HepG2 (cell line): ENCODE measurements around the gene SPAG5. TPM values are rescaled to one million over a fixed set of nuclear protein-coding genes. Genes with fewer than 3 reads are reported as not detected.

Experiments used
- ATAC-seq: fragments of 200-7000 bp; cut with Tn5 transposase; 3 replicates; pipeline ENCODE4 v1.9.1; 2020; ENCODE audit warnings: mild to moderate bottlenecking, moderate library complexity
- BruUV-seq: library from RNA; stranded (reverse); fragments of 400-500 nt; replicated peaks from 2 replicates; lab custom pipeline; 2021; lab: Mats Ljungman, UMichigan
- CTCF ChIA-PET: fragments of 300-600 bp; formaldehyde crosslinking; extraction: SDS; loops from one replicate; lab custom pipeline; 2021; ENCODE audit warnings: low total read pairs, inconsistent platforms, low intra/inter-chr PET ratio; lab: Yijun Ruan, JAX
- POLR2A ChIA-PET: fragments of 350-600 bp; sonication (Branson Sonifier 250); formaldehyde crosslinking; loops from one replicate; lab custom pipeline; 2020; ENCODE audit warnings: antibody characterized with exemption, inconsistent platforms; lab: Yijun Ruan, JAX
- DNase-seq: peaks from one replicate; pipeline ENCODE4 v3.0.0-alpha.2; 2015; ENCODE audit warnings: low spot score
- FAIRE-seq: peaks from 3 replicates; lab custom pipeline; 2011; peaks lifted over from hg19 to GRCh38; lab: Jason Lieb, UNC
- H2AFZ ChIP-seq: one replicate; pipeline ENCODE4 v1.6.1; 2011; ENCODE audit warnings: low read length, inconsistent platforms
- H3K27ac ChIP-seq: fragments of 300-600 bp; 3 replicates; pipeline ENCODE4 v1.8.0; 2011; ENCODE audit warnings: mixed run types, mild to moderate bottlenecking, mixed read lengths, low read length, inconsistent platforms; ENCODE audit not compliant: insufficient read depth; ENCODE audit errors: extremely low read length
- H3K27me3 ChIP-seq, 2 experiments: fragments of 200-600 bp in 1 of 2; 2 replicates in 1 of 2; 3 replicates in 1 of 2; pipeline versions ENCODE4 v1.6.0 to v1.8.0; 2011; ENCODE audit warnings: low read length in 2 of 2, mild to moderate bottlenecking in 2 of 2, moderate library complexity in 2 of 2, inconsistent platforms in 1 of 2; ENCODE audit not compliant: insufficient read depth in 2 of 2, control insufficient read depth in 1 of 2
- H3K36me3 ChIP-seq, 2 experiments: fragments of 200-600 bp in 1 of 2; replicated peaks in 1 of 2; 2 replicates in 1 of 2; 3 replicates in 1 of 2; pipeline versions ENCODE4 v1.5.1 to v1.8.0; 2011; ENCODE audit warnings: low read length in 2 of 2, inconsistent platforms in 1 of 2; ENCODE audit not compliant: insufficient read depth in 2 of 2, control insufficient read depth in 1 of 2
- H3K4me1 ChIP-seq: 2 replicates; pipeline ENCODE4 v1.5.1; 2012; ENCODE audit warnings: low read length, inconsistent platforms; ENCODE audit not compliant: insufficient read depth
- H3K4me2 ChIP-seq: 2 replicates; pipeline ENCODE4 v1.6.0; 2011; ENCODE audit warnings: low read depth, low read length, inconsistent platforms
- H3K4me3 ChIP-seq, 3 experiments: fragments of 200-600 bp in 1 of 3; sonication (generic), shearing (Covaris generic) in 1 of 3; replicated peaks in 1 of 3; 2 replicates each; pipeline ENCODE4 v1.5.1; 2011 to 2016; ENCODE audit warnings: low read length in 3 of 3, inconsistent platforms in 2 of 3, low read depth in 2 of 3, mild to moderate bottlenecking in 2 of 3, control low read depth in 1 of 3, mixed read lengths in 1 of 3; ENCODE audit not compliant: insufficient read depth in 1 of 3
- H3K79me2 ChIP-seq: one replicate; pipeline ENCODE4 v1.6.1; 2011; ENCODE audit warnings: low read length, inconsistent platforms; ENCODE audit not compliant: insufficient read depth
- H3K9ac ChIP-seq: 2 replicates; pipeline ENCODE4 v1.6.0; 2011; ENCODE audit warnings: mild to moderate bottlenecking, low read depth, low read length, inconsistent platforms; ENCODE audit not compliant: insufficient read depth
- H3K9me3 ChIP-seq: 2 replicates; pipeline ENCODE4 v1.5.1; 2012; ENCODE audit warnings: mild to moderate bottlenecking, low read length
- H4K20me1 ChIP-seq: 2 replicates; pipeline ENCODE4 v1.6.0; 2011; ENCODE audit warnings: inconsistent platforms, mild to moderate bottlenecking, low read length, moderate library complexity; ENCODE audit not compliant: insufficient read depth
- ATM ChIP-seq: fragments of 450-650 bp; IDR thresholded peaks from 2 replicates; pipeline ENCODE4 v1.7.1; 2017; ENCODE audit warnings: mild to moderate bottlenecking, borderline replicate concordance
- JARID2 ChIP-seq: sonication (generic); formaldehyde crosslinking; IDR thresholded peaks from 2 replicates; pipeline ENCODE4 v1.8.1; 2023; ENCODE audit warnings: missing genetic modification reagents, inconsistent platforms; ENCODE audit not compliant: insufficient replicate concordance
- NFYC ChIP-seq: IDR thresholded peaks from 2 replicates; pipeline ENCODE4 v1.6.1; 2016; ENCODE audit warnings: missing genetic modification reagents, missing compliant biosample characterization
- SMYD3 ChIP-seq: sonication (generic); formaldehyde crosslinking; IDR thresholded peaks from 2 replicates; pipeline ENCODE4 v1.8.1; 2023; ENCODE audit warnings: mild to moderate bottlenecking, missing genetic modification reagents
- ZNF432 ChIP-seq: sonication (generic); formaldehyde crosslinking; IDR thresholded peaks from 2 replicates; pipeline ENCODE4 v1.5.0; 2020; ENCODE audit warnings: missing genetic modification reagents, mild to moderate bottlenecking, borderline replicate concordance
- WGBS: methylation state at CpG from one replicate; pipeline ENCODE4 v1.1.6; 2017; ENCODE audit warnings: low lambda C conversion rate; 5-methylcytosine and 5-hydroxymethylcytosine counted together
- in situ Hi-C: cut with HindIII; loops from 2 replicates; pipeline ENCODE4 v1.10.0; 2017; ENCODE audit warnings: low pct_unique_long_range_greater_than_20kb; ENCODE audit not compliant: extremely low pct_ligation_motif_present
- intact Hi-C: fragments of 100-400 bp; cut with micrococcal nuclease; formaldehyde crosslinking; loops from one replicate; pipeline ENCODE4 v1.10.0; 2022; ENCODE audit not compliant: unreplicated experiment
- polyA plus RNA-seq, 8 experiments: library from polyadenylated mRNA; depleted of rRNA in 3 of 8; stranded (reverse) in 7 of 8; unstranded in 1 of 8; fragments of >200 nt; fragmentation: Illumina TruSeq in 4 of 8; extraction: Trizol in 4 of 8; gene quantifications; 2 replicates each; pipeline versions ENCODE4 v1.2.1 to v1.2.3, GENCODE V29; 2011 to 2016; ENCODE audit warnings: low read depth in 4 of 8, missing spikeins in 1 of 8, mixed read lengths in 1 of 8; ENCODE audit not compliant: insufficient read depth in 1 of 8
- total RNA-seq, 5 experiments: library from RNA; depleted of rRNA; stranded (reverse); fragments of >200 nt; fragmentation: Illumina TruSeq; extraction: Trizol; gene quantifications; 2 replicates each; pipeline ENCODE4 v1.2.3, GENCODE V29; 2016; ENCODE audit warnings: low read depth in 1 of 5
- TF ChIP-seq, protein P1 (sequence below), 2 experiments: fragments of 450-650 bp in 1 of 2; sonication (generic) in 1 of 2; formaldehyde crosslinking in 1 of 2; IDR thresholded peaks; 2 replicates each; pipeline versions ENCODE4 v1.6.1 to v1.8.0; 2016 to 2022; ENCODE audit warnings: antibody characterized with exemption in 1 of 2, mild to moderate bottlenecking in 1 of 2, missing genetic modification reagents in 1 of 2

The SPAG5 gene
- total and polyA plus RNA-seq, 2 of the 13 experiments (the other 11 are each of a cell fraction or from before 2014, with no cell fraction given): 41.4 to 98.0 TPM

DNA sequence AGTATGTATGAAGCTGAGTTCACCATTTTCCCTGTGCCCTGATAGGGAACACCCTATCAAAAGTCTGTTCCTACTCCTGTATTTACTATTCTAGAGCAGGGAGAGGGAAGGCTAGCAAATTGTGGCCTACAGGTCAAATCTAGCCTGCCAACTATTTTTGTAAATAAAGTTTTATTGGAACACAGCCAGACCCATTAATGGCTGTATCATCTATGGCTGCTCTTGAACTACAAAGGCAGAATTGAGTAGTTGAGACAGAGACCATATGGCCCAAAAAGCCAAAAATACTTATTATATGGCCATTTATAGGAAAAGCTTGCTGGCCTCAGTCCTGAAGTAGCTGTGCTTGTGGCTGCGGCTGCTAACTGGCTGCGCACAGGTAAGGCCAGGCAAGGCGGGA lies 17.9 kb downstream of the SPAG5 start:
- H3K9ac ChIP-seq: no peak overlapping the region

More for the DNA sequence above, 17.9 kb downstream of the SPAG5 start:
- BruUV-seq: no TSS peak
- Histone ChIP-seq H3K36me3 (peaks cover 45 to 80% of the 10 kb centered on the region in 2 experiments), H2AFZ (no peak overlapping the region), H3K4me2 (no peak overlapping the region), H3K27ac (no peak overlapping the region), H3K9me3 (no peaks in the 10 kb centered on the region), H3K79me2 (no peaks in the 10 kb centered on the region), H3K27me3 (no peaks in the 10 kb centered on the region), H3K4me1 (peaks cover 12% of the 10 kb centered on the region), H4K20me1 (no peaks in the 10 kb centered on the region), H3K4me3 (no peak overlapping the region)
- 93% methylated on average over 3 of the region's 3 CpGs for WGBS
- CTCF ChIA-PET: no interaction called here
- intact Hi-C loops (no loop called here), in situ Hi-C loops (no loop called here)
- no peak for ATAC-seq
- no peak for FAIRE-seq
- POLR2A ChIA-PET: no interaction called here
- DNase-seq: no peak
- TF ChIP-seq, protein P1, sequence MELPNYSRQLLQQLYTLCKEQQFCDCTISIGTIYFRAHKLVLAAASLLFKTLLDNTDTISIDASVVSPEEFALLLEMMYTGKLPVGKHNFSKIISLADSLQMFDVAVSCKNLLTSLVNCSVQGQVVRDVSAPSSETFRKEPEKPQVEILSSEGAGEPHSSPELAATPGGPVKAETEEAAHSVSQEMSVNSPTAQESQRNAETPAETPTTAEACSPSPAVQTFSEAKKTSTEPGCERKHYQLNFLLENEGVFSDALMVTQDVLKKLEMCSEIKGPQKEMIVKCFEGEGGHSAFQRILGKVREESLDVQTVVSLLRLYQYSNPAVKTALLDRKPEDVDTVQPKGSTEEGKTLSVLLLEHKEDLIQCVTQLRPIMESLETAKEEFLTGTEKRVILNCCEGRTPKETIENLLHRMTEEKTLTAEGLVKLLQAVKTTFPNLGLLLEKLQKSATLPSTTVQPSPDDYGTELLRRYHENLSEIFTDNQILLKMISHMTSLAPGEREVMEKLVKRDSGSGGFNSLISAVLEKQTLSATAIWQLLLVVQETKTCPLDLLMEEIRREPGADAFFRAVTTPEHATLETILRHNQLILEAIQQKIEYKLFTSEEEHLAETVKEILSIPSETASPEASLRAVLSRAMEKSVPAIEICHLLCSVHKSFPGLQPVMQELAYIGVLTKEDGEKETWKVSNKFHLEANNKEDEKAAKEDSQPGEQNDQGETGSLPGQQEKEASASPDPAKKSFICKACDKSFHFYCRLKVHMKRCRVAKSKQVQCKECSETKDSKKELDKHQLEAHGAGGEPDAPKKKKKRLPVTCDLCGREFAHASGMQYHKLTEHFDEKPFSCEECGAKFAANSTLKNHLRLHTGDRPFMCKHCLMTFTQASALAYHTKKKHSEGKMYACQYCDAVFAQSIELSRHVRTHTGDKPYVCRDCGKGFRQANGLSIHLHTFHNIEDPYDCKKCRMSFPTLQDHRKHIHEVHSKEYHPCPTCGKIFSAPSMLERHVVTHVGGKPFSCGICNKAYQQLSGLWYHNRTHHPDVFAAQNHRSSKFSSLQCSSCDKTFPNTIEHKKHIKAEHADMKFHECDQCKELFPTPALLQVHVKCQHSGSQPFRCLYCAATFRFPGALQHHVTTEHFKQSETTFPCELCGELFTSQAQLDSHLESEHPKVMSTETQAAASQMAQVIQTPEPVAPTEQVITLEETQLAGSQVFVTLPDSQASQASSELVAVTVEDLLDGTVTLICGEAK (IDR thresholded peaks at IDR 0.05): no peak
- TF ChIP-seq, protein P1 (CRISPR knock-in tag; IDR thresholded peaks at IDR 0.05): 0 out of 2 replicates have a peak, but pooled peaks have one; percentile 39
- TF ChIP-seq JARID2 (CRISPR knock-in tag) (no peak), ZNF432 (CRISPR knock-in tag) (no peak), ATM (no peak), NFYC (CRISPR knock-in tag) (no peak), SMYD3 (CRISPR knock-in tag) (no peak)
